ENCODE data around the gene MBD3L3.
A peak's percentile ranks its signal among the peaks of the same experiment; 100 is the strongest.
"Not testable (repeated sequence)": the region's sequence is repeated elsewhere in the genome, so short reads cannot be mapped to it uniquely, and the experiment has no call there.

MBD3L3 gene

GRCh38 chr19:7058576-7058975 lies at the start of gene MBD3L3:
Gene MBD3L3, minus strand, starts transcription at chr19:7058676. Its CDS starts 71 bp downstream, at chr19:7058605.
- H3K4me3 ChIP-seq (ENCODE audit: low read length), result not testable (repeated sequence)

DNA sequence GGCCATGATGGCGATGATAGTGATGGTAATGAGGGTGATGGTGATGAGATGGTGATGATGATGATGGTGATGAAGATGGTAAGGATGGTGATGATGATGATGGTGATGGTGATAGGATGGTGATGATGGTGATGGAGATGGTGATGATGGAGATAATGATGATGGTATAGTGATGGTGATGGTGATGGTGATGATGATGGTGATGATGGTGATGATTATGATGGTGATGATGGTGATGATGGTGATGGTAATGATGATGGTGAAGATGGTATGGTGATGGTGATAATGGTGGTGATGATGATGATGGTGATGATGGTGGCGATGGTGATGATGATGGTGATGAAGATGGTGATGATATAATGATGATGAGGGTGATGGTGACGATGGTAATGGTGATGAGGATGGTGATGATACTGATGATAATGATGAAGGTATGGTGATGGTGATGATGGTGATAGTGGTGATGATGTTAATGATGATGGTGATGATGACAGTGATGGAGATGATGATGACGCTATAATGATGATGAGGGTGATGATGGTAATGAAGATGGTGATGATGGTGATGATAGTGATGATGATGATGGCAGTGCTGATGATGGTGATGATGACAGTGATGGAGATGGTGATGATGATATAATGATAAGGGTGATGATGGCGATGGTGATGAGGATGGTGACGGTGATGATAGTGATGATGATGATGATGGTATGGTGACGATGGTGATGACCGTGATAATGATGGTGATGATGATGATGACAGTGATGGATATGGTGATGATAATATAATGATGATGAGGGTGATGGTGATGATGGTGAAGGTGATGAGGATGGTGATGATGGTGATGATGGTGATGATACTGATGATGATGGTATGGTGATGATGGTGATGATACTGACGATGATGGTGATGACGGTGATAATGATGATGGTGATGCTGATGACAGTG lies 48.5 kb upstream of the MBD3L3 start:
- H3K4me3 ChIP-seq (ENCODE audit: low read length), result no peak overlapping the region
- TF ChIP-seq ZNF274 (IDR thresholded peaks at IDR 0.05; ENCODE audit: low read depth, low read length), result no peak

DNA sequence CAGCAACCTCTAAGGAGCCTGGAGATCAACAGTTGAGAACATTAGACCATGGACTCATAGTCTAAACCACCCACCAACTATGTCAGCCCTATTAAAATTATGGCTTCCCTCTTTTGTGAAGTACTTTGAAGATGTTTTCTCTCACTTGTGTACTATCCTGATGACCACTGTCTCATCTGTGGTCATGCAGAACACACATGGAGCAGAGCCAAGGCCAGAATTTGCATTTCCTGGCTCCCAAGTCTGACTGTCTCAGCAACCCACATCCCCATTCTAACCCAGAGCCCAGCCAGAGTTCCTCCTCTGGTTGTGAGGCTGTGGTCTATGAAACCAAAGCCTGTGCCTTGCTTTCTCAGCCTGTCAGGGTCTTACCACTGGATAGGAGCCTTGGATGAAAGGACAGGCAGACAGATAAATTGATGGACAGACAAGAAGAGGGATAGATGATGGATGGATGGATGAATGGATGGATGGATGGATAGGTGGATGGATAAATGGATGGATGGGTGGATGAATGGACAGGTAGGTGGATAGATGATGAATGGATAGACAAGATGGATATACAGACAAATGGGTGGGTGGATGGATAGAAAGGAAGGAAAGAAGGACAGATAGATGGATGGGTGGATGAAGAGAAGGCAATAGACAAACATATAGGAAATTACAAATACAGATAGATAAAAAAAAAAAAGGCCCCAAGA lies 46.4 kb upstream of the MBD3L3 start:
- no peak overlapping the region for H3K4me3 ChIP-seq (ENCODE audit: low read length)
- TF ChIP-seq ZNF274 (IDR thresholded peaks at IDR 0.05; ENCODE audit: low read depth, low read length), result no peak

DNA sequence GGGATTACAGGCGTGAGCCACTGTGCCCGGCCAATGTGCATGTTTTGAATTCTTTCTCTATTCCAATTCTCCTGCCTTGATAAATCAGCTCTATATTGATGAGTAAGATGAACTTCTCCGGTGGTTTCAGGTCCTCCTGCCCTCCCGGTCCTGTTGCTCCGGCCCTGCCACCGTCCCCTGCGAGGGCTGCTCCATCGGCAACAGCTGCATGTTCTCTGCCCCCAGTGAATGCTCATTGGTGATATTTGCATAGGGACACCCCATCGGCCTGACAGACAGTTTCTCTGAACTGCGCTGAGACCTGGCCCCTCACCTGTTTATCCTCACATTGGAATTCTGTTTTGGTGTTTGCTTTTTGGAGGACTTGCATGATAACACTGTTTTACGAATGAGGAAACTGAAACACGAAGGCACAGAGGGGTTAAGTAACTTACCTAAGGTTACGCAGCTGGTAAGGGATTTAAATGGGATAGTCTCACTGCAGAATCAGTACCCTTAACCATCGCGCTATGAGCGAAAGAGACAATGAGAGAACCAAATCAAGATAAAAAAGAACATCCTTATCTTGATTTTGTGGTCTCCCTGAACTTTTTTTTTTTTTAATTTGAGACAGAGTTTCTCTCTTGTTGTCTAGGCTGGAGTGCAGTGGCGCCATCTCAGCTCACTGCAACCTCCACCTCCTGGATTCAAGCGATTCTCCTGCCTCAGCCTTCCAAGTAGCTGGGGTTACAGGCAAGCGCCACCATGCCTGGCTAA lies 43.2 kb upstream of the MBD3L3 start:
- TF ChIP-seq ZNF274 (IDR thresholded peaks at IDR 0.05; ENCODE audit: low read depth, low read length), result no peak
- no peak overlapping the region for H3K4me3 ChIP-seq (ENCODE audit: low read length)

GRCh38 chr19:7099597-7099921 lies 41.1 kb upstream of the MBD3L3 start:
- no peak for TF ChIP-seq ZNF274 (IDR thresholded peaks at IDR 0.05; ENCODE audit: low read depth, low read length)
- peak overlapping the region; percentile 61; the same call in 1 of the 2 replicates for H3K4me3 ChIP-seq (ENCODE audit: low read length)

GRCh38 chr19:7098701-7099596 lies 40.5 kb upstream of the MBD3L3 start:
- no peak for TF ChIP-seq ZNF274 (IDR thresholded peaks at IDR 0.05; ENCODE audit: low read depth, low read length)

DNA sequence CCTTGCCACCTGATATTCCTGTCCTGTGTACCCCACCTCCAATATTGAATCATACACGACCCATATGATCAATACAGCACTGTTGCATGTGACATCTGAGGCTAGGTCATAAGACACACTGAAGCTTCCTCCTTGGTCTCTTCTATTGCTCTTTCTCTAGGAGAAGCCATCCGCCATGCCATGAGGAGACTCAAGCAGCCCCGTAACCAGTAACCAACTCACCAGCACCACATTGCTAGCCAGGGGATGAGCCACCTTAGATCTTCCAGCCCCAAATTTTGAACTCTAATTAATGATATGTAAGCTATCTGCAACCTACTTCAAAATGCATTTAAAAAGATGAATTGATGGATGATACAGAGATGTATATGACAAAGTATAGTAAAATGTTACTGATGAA lies 39.6 kb upstream of the MBD3L3 start:
- H3K4me3 ChIP-seq (ENCODE audit: low read length), result no peak overlapping the region
- TF ChIP-seq ZNF274 (IDR thresholded peaks at IDR 0.05; ENCODE audit: low read depth, low read length), result no peak

More at GRCh38 chr19:7098701-7099596, 40.5 kb upstream of the MBD3L3 start:
- peak overlapping the region; percentile 61 for H3K4me3 ChIP-seq (ENCODE audit: low read length)

DNA sequence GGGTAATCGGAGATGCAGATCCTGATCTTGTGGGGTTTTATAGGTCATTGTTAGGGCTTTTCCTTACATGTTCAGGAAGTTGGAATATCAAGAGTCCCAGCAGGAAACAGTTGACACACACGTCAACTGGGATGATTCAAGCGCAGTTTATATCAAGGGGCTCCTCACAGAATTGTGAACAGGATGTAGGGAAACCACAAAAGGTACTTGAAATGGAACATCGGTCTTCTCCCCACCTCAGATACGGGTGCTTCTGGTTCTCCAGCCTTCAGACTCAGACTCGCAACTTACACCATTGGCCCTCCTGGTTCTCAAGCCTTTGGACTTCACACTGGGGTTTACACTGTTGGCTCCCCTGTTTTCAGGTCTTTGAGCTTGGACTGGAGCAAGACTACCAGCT lies 30.5 kb upstream of the MBD3L3 start:
- no peak overlapping the region for H3K4me3 ChIP-seq (ENCODE audit: low read length)
- no peak for TF ChIP-seq ZNF274 (IDR thresholded peaks at IDR 0.05; ENCODE audit: low read depth, low read length)

- peak; percentile 97 for TF ChIP-seq ZNF274 (IDR thresholded peaks at IDR 0.05; ENCODE audit: low read depth, low read length)
- H3K4me3 ChIP-seq (ENCODE audit: low read length), result no peak overlapping the region
These were observed 24.8 kb upstream of the MBD3L3 start for GRCh38 chr19:7083076-7083956.

- no peak for TF ChIP-seq ZNF274 (IDR thresholded peaks at IDR 0.05; ENCODE audit: low read depth, low read length)
- H3K4me3 ChIP-seq (ENCODE audit: low read length), result no peak overlapping the region
These were observed 19.5 kb upstream of the MBD3L3 start for GRCh38 chr19:7078008-7078407.

- no peak for TF ChIP-seq ZNF274 (IDR thresholded peaks at IDR 0.05; ENCODE audit: low read depth, low read length)
- H3K4me3 ChIP-seq (ENCODE audit: low read length), result no peak overlapping the region
These were observed 17.7 kb upstream of the MBD3L3 start for GRCh38 chr19:7076151-7076550.

- no peak overlapping the region for H3K4me3 ChIP-seq (ENCODE audit: low read length)
- no peak for TF ChIP-seq ZNF274 (IDR thresholded peaks at IDR 0.05; ENCODE audit: low read depth, low read length)
These were observed 16.3 kb upstream of the MBD3L3 start for GRCh38 chr19:7074705-7075282.

All from GM08714 (cell line).